Stimulated activated naive CD8-positive, alpha-beta T cell treated with anti-CD3 and anti-CD28 coated beads, Interleukin-15, Interleukin-2, amounts not matched to agents 100 U/mL and 50 U/mL, for 24 hours (primary cell): ENCODE results near the gene SHQ1.
A peak's percentile ranks its signal among the peaks of the same experiment; 100 is the strongest.
"Not testable (repeated sequence)": the region's sequence is repeated elsewhere in the genome, so short reads cannot be mapped to it uniquely, and the experiment has no call there.

Experiments used
- ATAC-seq: fragments of 150-1000 bp; cut with Tn5 transposase; one replicate; pipeline ENCODE4 v1.10.0; 2021
- DNase-seq: peaks from one replicate; pipeline ENCODE4 v3.0.0; 2021

The SHQ1 gene

DNA sequence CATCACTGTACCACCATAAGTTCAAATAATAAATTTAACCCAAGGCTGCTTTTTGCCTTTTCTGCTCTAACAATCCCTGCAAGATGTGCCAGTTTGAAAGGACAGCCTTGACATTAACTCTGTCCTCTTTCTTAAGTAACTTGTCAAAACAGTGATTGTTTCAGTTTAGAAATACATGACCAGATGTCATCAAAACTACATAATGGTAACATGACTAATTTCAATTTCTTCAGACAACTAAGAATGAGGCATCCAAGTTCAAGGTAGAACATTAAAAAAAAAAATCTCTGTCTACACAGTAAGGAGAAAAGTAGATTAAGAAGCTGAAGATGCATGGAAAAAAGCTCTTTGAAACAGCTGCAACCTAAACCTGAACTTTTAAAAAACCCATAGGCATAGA, 47.4 kb downstream of the SHQ1 start:
- DNase-seq: no peak
- peak; percentile 75 for ATAC-seq

DNA sequence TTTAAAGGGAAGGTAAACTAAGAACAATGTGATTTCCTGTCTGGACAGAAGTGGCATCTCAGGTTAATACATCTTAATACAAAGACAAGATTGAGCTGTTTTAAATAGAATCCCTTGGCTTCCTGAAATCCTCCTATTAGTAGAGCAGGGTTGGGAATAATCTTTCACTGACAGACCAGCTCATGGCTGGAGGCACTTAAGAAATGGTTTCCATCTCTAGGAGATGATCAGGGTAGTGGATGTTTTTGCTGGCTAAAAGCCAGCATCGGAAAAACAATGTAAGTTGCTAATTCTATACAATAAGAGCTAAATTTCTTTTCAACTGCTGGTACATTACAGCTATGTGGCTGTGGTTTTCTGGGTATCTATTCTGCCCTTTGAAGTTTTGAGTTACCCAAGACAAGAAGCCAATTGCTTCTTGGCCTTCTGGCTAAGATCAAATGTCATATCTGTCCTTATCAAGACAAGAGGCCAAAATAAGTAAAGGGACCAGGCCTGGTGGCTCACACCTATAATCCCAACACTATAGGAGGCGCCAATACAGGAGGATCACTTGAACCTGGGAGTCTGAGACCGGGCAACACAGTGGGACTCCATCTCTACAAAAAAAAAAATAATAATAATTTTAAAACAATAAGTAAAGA, 49.6 kb downstream of the SHQ1 start:
- no peak for ATAC-seq
- DNase-seq: no peak

DNA sequence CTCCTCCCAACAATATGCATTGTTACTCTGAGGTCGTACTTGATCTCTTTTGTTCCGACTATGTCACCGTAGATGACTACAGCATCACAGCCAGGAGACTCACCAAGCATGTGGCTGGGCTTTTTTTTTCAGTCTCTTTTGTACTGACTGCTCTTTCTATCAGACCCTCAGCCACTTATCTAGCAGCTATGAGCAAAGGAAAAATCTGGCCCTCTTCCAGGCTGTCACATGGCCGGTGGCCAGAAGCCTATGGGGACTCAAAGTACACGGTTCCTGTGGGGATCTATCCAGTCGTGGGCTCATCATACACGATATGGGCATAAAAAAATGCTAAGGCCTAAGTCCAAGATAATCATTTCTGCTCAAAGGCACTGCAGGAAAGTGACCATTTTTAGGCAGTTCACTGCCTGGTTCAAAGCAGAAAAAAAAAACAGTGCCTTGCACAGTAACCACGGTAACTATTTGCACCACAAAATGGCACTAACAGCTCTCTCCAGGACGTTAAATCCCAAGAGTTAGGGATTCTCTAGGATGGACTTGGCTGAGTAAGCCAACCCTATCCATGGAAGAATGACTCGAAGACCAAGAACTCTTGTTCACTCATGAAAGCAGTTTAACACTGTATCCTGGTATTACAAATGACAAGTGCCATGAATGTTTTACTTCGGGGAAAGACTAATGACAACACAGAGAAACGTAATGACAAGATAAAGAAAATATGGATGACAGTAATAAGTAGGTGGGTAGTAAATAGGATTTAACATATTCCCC, 50.3 kb downstream of the SHQ1 start:
- ATAC-seq (no peak), DNase-seq (no peak)

DNA sequence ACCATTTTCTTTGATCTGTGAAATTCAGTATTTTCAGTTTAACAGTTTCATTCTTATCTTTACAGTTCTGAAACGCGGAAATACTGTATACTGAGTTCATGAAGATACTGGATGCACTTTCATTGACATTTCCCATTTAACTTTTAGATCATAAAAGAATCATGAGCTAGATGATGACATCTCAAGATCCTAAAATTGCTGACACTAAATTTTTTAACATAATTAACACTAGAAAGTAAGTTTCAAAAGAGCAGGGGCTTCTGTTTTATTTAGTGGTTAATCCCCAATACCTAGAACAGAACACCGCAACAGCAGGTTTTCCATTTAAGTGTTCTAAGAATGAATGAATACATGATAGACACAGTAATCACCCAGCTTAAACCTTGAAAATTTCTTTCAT, 54.2 kb downstream of the SHQ1 start:
- no peak for ATAC-seq
- DNase-seq: no peak

- no peak for ATAC-seq
- no peak for DNase-seq
Measured at GRCh38 chr3:72791161-72791560, 57.1 kb downstream of the SHQ1 start.

- DNase-seq (no peak), ATAC-seq (no peak)
Measured at GRCh38 chr3:72789786-72790185, 58.5 kb downstream of the SHQ1 start.

DNA sequence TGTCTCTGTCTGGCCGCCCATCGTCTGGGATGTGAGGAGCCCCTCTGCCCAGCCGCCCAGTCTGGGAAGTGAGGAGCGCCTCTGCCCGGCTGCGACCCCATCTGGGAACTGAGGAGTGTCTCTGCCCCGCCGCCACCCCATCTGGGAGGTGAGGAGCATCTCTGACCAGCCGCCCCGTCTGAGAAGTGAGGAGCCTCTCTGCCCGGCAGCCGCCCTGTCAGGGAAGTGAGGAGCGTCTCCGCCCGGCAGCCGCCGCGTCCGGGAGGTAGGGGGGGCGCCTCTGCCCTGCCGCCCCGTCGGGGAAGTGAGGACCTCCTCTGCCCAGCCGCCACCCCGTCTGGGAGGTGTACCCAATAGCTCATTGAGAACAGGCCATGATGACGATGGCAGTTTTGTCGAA, 60.0 kb downstream of the SHQ1 start:
- DNase-seq, ATAC-seq: not testable (repeated sequence)

DNA sequence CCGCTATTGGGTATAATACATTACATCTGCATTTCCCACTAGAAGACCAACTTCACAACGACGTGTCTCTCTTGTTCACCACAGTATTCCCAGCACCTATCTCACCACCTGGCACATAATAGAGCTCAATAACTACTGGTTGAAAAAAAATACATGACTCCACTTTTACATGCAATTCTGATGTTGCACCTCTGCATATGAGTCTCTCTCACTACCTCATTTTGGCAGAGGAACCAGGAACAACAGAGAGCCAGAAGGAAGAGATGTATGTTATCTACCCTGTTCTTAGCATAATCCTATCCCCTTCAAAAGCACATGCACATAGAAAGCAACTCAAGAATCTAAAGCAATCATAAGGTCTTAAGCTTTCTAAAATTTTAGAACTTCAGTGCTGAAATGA, 61.6 kb downstream of the SHQ1 start:
- DNase-seq (no peak), ATAC-seq (no peak)

DNA sequence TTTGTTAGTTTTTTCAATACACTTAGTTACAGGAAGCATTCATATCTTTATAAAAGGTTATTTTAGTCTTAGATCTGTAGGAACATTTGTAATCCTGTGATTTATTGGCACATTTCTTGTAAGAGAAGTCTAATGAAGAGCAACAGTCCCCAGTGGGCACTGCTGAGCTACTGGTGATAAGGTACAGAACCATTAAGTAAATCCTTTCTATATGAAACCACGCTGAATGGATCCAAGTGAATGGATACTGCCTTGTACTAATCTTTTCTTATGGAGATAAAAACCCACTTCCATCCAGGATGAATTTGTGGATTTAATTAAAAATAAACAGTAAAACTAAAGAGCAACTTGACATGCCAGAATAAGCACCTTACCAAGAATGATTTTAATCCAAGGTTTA, 64.0 kb downstream of the SHQ1 start:
- DNase-seq (no peak), ATAC-seq (no peak)

DNA sequence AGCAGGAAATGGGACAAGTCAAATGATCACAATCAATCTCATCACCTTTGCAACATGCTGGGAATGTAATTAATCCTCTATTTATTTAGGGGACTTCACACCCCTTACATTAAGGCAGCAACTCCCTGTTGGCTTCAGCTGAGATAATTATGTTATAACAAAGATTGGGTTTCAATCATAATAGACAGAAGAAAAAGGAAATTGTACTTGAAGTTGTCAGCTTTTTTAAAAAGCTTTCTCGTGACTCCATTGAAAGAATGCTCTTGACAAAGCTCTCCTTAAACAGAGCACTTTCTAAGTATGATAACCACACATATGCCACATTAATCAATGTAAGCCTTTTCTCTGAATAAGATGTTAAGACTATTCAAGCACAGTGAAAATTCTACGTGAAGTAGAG, 65.7 kb downstream of the SHQ1 start:
- DNase-seq (no peak), ATAC-seq (no peak)

DNA sequence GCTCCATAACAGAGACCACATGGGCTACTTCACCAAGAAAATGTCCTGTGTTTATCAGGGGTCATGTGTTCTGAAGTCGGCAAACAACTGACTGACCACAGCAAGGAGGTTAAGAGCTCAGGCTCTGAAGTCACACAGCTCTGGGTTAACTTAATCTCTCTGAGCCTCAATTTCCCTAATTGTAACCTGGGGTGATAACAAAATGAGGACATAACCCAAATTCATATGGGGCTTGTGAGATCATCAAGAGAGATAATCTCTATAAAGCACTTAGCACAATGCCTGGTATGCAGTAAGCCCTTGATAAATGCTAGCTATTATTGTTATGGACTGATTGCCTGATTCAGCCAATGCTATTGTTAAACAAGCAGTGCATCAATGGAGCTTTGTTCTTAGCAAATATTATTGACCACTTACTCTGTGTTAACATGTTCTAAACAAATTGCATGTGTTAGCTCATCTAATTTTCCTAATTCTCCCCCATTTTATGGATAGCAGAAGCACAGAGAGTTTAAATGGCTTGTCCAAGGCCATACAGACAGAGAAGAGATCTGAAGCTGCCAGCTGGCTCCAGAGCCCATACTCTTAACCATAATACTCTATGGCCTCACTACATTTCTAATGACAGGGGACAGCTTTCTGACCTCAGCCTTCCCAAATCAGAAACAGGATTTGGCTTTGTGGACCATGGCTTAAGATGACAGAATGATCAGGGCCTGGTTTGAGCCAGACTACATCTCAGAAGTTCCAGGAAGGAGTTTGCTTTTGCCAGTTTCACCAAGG, 78.3 kb downstream of the SHQ1 start:
- DNase-seq: no peak
- ATAC-seq: no peak

- ATAC-seq: no peak
- no peak for DNase-seq
Measured at GRCh38 chr3:72768936-72769335, 79.3 kb downstream of the SHQ1 start.

GRCh38 chr3:72768481-72768880, 79.8 kb downstream of the SHQ1 start:
- DNase-seq (no peak), ATAC-seq (no peak)

GRCh38 chr3:72768006-72768441, 80.2 kb downstream of the SHQ1 start:
- ATAC-seq (no peak), DNase-seq (no peak)

DNA sequence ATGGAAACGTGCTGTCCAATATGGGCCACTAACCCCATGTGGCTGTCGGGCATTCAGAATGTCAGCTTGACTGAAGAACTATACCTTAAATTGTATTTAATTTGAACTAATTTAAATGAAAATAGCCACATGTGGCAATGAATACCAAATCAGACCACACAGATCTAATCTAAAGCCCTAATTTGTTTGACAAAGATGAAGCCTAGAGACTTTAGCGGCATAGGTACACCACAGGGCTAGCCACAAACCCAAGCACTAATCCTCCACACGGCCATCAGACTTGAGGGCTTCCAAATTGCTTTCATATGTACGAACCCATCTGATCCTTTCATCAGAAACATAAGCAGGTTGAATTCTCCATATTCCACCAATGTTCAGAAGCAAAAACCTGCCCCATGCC, 81.4 kb downstream of the SHQ1 start:
- DNase-seq (no peak), ATAC-seq (no peak)

- no peak for ATAC-seq
Measured at GRCh38 chr3:72763751-72764440, 84.3 kb downstream of the SHQ1 start.

GRCh38 chr3:72761410-72761809, 86.8 kb downstream of the SHQ1 start:
- no peak for DNase-seq
- ATAC-seq: no peak

More at GRCh38 chr3:72763751-72764440, 84.3 kb downstream of the SHQ1 start:
- no peak for DNase-seq

GRCh38 chr3:72760225-72760624, 88.0 kb downstream of the SHQ1 start:
- DNase-seq: no peak
- no peak for ATAC-seq

DNA sequence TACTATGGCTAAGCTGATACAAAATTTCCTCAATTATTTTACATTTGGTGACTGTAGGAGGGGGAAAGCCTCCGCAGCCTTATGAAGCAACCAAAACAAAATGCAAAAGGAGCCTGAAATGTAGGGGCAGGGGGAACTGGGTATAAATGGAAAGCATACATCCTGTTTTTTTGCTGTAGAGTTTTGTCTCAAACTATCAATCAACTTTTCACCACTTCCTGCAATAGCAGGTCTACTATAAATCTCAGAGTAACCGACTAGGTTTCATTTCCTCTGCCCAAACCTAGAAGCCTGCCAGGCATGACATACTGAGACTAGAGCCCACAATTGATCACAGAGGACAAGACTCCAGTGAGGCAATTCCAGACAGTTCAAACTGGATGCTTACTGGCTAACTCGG, 91.3 kb downstream of the SHQ1 start:
- ATAC-seq: peak; percentile 99
- peak; percentile 27 for DNase-seq

- no peak for ATAC-seq
- no peak for DNase-seq
Measured at GRCh38 chr3:72754582-72754981, 93.7 kb downstream of the SHQ1 start.

DNA sequence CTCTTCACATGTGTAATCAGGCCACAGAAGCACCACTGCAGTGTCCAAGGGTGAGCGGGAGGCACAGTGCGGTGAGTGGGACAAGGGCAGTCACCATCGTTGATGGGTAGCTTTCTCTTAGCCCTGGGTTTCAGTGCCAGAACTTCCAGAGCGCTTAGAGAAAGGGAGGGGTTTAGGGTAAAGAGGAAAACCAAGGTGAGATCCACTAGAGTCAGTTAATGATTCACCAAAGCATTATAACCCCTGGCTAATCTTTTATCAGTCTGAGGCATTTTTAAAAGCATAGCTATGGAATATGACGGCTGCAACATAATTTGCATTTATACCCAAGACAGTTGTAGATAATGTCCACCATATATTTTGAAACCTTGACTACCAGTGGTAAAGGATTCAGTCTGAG, 94.8 kb downstream of the SHQ1 start:
- DNase-seq (no peak), ATAC-seq (no peak)

- no peak for DNase-seq
- ATAC-seq: no peak
Measured at GRCh38 chr3:72750405-72750965, 97.8 kb downstream of the SHQ1 start.
